Adipocyte (in vitro differentiated cells): Measurements from ENCODE around the gene XKRX.
A peak's percentile ranks its signal among the peaks of the same experiment; 100 is the strongest.

ENCODE experiments used
- DNase-seq: peaks from one replicate; pipeline ENCODE4 v3.0.0-alpha.2; 2015; ENCODE audit warnings: low read depth
- H3K27me3 ChIP-seq: replicated peaks from 2 replicates; pipeline ENCODE4 v1.7.0; 2013; ENCODE audit warnings: mild to moderate bottlenecking, low read length, moderate library complexity; ENCODE audit not compliant: control insufficient read depth, insufficient read depth
- H3K36me3 ChIP-seq: 2 replicates; pipeline ENCODE4 v1.7.0; 2013; ENCODE audit warnings: low read length, mild to moderate bottlenecking, moderate library complexity; ENCODE audit not compliant: control insufficient read depth, insufficient read depth, severe bottlenecking
- H3K4me1 ChIP-seq: 2 replicates; pipeline ENCODE4 v1.7.0; 2013; ENCODE audit warnings: mild to moderate bottlenecking, low read length, moderate library complexity; ENCODE audit not compliant: control insufficient read depth, insufficient read depth
- H3K4me3 ChIP-seq: 2 replicates; pipeline ENCODE4 v1.7.0; 2013; ENCODE audit warnings: mild to moderate bottlenecking, low read length, moderate library complexity
- H3K9ac ChIP-seq: 2 replicates; pipeline ENCODE4 v1.7.0; 2013; ENCODE audit warnings: mild to moderate bottlenecking, low read length, moderate library complexity
- H3K9me3 ChIP-seq: 2 replicates; pipeline ENCODE4 v1.7.0; 2013; ENCODE audit warnings: mild to moderate bottlenecking, low read length, moderate library complexity; ENCODE audit not compliant: control insufficient read depth

XKRX gene

DNA sequence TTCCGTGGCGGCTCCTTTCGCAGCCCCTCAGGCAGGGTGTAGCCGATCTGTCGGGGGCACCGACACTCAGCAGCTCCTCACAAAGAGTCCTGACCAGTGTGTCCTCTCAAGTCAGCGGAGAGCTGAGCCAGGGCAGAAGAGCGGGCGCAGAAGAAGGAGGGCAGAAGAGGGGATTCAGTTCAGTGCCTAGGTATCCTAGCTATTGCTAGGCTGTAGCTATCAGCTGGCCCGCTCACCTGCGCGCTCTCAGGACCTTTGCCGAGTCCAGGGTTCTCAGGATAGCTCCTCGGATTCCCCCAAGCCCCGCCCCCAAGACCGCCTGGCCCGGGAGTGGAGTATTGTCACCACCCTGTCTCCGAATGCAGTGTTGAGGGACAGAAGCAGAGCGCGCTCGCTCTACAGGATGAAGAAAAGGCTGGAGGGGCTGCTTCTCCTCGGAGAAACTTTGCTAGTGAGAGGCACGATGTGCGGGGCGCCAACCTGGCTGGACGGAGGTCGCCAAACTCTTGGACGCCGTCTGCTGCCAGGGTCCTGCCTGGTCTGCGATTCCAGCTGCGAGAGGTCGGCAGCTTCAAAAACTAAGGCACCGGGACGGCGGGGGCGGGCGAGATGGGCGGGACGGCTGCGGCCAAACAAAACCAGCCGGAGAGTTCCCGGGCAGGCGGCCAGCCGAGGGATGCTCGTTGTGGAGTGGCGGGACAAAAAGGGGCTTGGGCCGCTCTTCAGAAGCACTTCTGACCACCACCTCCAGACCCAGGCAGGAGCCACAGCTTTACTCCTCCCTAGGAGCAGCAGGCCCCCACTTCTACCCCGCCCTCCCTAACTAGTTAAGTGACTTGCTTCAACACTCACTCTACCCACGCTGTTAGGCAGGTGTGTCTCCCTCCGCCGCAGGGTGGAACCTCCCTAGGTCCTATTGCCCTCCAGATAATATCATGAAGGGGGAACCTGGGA is at the start of gene XKRX:
Gene XKRX, minus strand, starts transcription at position 258 of the 954 bp plus-strand sequence. CDS start 613 bp downstream, outside the sequence.
- Histone ChIP-seq H3K4me3 (peak within 1 kb of the TSS; percentile 56), H3K27me3 (peaks cover 13% of the 10 kb centered on the region), H3K4me1 (no peaks in the 10 kb centered on the region), H3K9ac (no peak within 1 kb of the TSS), H3K9me3 (peaks cover 16% of the 10 kb centered on the region), H3K36me3 (no peaks in the 10 kb centered on the region)
- peak; percentile 42 for DNase-seq

DNA sequence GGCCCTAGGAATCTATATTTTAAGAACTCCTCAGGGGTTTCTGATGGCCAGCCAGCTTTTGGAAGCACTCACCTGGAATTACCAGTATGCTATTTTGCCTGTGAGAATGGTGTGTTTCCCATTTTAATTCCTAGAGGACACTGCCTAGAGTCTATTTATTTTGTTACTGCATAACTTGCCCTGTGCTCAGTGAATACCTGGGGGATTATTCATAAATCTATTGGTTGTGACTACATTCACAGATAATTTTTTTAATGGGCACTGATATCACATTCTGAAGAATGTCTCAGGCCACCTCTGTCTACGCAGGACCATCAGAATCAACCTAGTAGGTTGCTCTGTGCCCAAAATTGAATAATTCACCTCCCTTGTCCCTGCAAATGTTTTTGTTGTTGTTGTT is 47.5 kb upstream of the XKRX start:
- no peak for DNase-seq
- H3K9ac ChIP-seq = no peak overlapping the region
- peaks cover 16% of the 10 kb centered on the region for H3K9me3 ChIP-seq
- H3K36me3 ChIP-seq = no peaks in the 10 kb centered on the region
- no peaks in the 10 kb centered on the region for H3K4me1 ChIP-seq
- H3K27me3 ChIP-seq = no peaks in the 10 kb centered on the region
- no peak overlapping the region for H3K4me3 ChIP-seq

GRCh38 chrX:100975212-100975611 is 46.5 kb upstream of the XKRX start:
- Histone ChIP-seq H3K27me3 (no peaks in the 10 kb centered on the region), H3K9ac (no peak overlapping the region)
- DNase-seq = no peak

GRCh38 chrX:100973411-100973810 is 44.7 kb upstream of the XKRX start:
- Histone ChIP-seq H3K4me1 (no peaks in the 10 kb centered on the region), H3K9me3 (peaks cover 4% of the 10 kb centered on the region), H3K36me3 (no peaks in the 10 kb centered on the region), H3K27me3 (no peaks in the 10 kb centered on the region), H3K9ac (no peak overlapping the region), H3K4me3 (no peak overlapping the region)
- DNase-seq = peak; percentile 10

More at GRCh38 chrX:100975212-100975611, 46.5 kb upstream of the XKRX start:
- Histone ChIP-seq H3K4me1 (no peaks in the 10 kb centered on the region), H3K36me3 (no peaks in the 10 kb centered on the region), H3K9me3 (peaks cover 16% of the 10 kb centered on the region), H3K4me3 (no peak overlapping the region)

- Histone ChIP-seq H3K4me3 (no peak overlapping the region), H3K4me1 (no peaks in the 10 kb centered on the region), H3K27me3 (peaks cover 3% of the 10 kb centered on the region), H3K9me3 (peaks cover 3% of the 10 kb centered on the region), H3K9ac (no peak overlapping the region), H3K36me3 (no peaks in the 10 kb centered on the region)
- DNase-seq = no peak
Measured at GRCh38 chrX:100969936-100970335, 41.2 kb upstream of the XKRX start.

GRCh38 chrX:100969408-100969807 is 40.7 kb upstream of the XKRX start, which contains the start of gene ARL13A:
Gene ARL13A (plus strand): TSS chrX:100969708. CDS start chrX:100973690, 3,982 bp downstream.
- Histone ChIP-seq H3K4me1 (no peaks in the 10 kb centered on the region), H3K9ac (no peak within 1 kb of the TSS), H3K36me3 (no peaks in the 10 kb centered on the region)

GRCh38 chrX:100964362-100964761 is 35.6 kb upstream of the XKRX start:
- Histone ChIP-seq H3K9ac (no peak overlapping the region), H3K9me3 (peaks cover 3% of the 10 kb centered on the region), H3K4me3 (no peak overlapping the region), H3K27me3 (peaks cover 4% of the 10 kb centered on the region), H3K4me1 (peaks cover 7% of the 10 kb centered on the region), H3K36me3 (no peaks in the 10 kb centered on the region)
- DNase-seq = no peak

More at GRCh38 chrX:100969408-100969807, 40.7 kb upstream of the XKRX start, which contains the start of gene ARL13A:
- no peak for DNase-seq
- H3K27me3 ChIP-seq = peaks cover 4% of the 10 kb centered on the region
- no peak within 1 kb of the TSS for H3K4me3 ChIP-seq
- H3K9me3 ChIP-seq = peaks cover 3% of the 10 kb centered on the region

DNA sequence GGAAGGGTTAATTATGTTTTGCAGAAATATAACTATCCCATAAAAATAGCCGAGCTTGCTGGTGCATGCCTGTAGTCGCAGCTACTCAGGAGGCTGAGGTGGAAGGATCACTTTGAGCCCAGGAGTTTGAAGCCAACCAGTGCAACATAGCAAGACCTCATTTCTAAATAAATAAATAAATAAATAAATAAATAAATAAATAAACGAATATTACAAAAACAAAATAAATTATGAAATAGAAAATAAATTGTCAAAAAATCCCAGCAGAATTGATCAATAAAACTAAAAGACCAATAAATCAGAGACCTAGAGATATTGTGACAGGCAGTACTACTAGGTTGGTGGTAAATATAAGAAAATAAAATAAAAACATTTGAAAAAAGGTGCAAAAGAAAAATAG is 34.1 kb upstream of the XKRX start:
- peaks cover 4% of the 10 kb centered on the region for H3K27me3 ChIP-seq
- no peak overlapping the region for H3K9ac ChIP-seq
- H3K4me1 ChIP-seq = peaks cover 7% of the 10 kb centered on the region
- no peak for DNase-seq
- H3K9me3 ChIP-seq = peaks cover 3% of the 10 kb centered on the region
- H3K4me3 ChIP-seq = no peak overlapping the region
- no peaks in the 10 kb centered on the region for H3K36me3 ChIP-seq

DNA sequence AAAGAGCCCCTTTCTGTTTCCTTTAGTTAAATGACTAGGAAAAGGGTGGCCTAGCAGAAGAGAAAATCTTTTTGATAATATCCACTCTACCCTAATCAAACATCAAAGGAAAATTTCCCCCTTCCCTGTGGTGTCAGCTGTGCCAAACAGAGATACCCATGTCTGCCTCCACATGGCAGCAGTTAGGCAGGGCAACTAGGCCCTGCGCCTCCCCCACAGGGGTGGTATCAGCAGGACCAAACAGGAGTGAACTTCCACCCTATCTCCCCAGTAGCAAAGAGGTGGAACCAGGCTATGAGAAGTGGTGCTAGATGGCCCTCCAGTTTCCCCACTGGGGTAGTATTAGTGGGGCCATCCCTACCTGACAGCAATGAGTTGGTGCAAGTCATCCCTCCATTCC is 19.8 kb upstream of the XKRX start:
- no peak for DNase-seq
- Histone ChIP-seq H3K4me1 (no peaks in the 10 kb centered on the region), H3K27me3 (peaks cover 5% of the 10 kb centered on the region), H3K36me3 (no peaks in the 10 kb centered on the region), H3K9me3 (no peaks in the 10 kb centered on the region), H3K4me3 (no peak overlapping the region), H3K9ac (no peak overlapping the region)

DNA sequence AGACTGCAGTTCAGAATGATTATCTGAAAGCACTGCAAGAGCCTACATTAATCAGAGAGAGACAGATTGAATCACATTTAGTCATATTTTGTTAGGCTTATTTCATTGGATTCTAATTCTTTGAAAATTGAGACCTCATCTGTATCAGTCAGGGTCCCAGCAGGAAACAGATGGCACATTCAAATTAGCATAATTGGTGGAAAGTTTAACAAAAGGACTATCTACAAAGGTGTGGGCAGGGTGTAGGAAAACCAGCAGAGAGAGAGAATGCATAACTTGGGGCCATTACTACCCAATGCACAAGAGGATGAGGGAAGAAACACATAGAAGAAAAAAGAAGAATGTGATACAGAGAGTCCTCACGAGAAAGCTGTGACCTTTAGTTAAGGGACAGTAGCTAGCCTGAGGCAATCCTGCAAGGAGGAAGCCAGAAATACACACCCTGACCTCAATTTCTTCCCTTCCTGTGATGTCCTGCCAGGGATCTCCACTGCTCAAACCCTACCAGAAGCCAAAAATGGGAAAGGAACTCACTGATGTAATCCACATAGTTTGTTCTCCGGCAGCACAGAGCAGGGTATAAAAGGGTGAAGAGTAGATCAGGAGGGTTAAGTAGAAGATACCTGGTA is 17.7 kb upstream of the XKRX start:
- H3K9me3 ChIP-seq = no peaks in the 10 kb centered on the region
- no peak overlapping the region for H3K4me3 ChIP-seq
- no peak overlapping the region for H3K9ac ChIP-seq
- H3K36me3 ChIP-seq = no peaks in the 10 kb centered on the region
- no peak for DNase-seq
- peaks cover 10% of the 10 kb centered on the region for H3K27me3 ChIP-seq
- no peaks in the 10 kb centered on the region for H3K4me1 ChIP-seq

- Histone ChIP-seq H3K36me3 (no peaks in the 10 kb centered on the region), H3K4me3 (no peak overlapping the region), H3K27me3 (peaks cover 10% of the 10 kb centered on the region), H3K9me3 (no peaks in the 10 kb centered on the region), H3K9ac (no peak overlapping the region), H3K4me1 (no peaks in the 10 kb centered on the region)
- DNase-seq = no peak
Measured at GRCh38 chrX:100944601-100945000, 15.9 kb upstream of the XKRX start.
